Stimulated activated effector memory CD8-positive, alpha-beta T cell treated with anti-CD3 and anti-CD28 coated beads, Interleukin-12 subunit alpha, Interleukin-12 subunit beta, amount 100 ng/mL, for 72 hours (primary cell): ENCODE measurements around the gene SETBP1.

ENCODE experiments used
- ATAC-seq: fragments of 150-1000 bp; cut with Tn5 transposase; 2 replicates; pipeline ENCODE4 v1.10.0; 2021
- DNase-seq, 2 donors: peaks; one replicate each; pipeline ENCODE4 v3.0.0; 2021 to 2022; ENCODE audit warnings: low spot score in 2 of 2
- H3K27ac Mint-ChIP-seq: one replicate; pipeline ENCODE4 v1.8.0; 2022; ENCODE audit warnings: mild to moderate bottlenecking, mixed read lengths
- H3K36me3 Mint-ChIP-seq: one replicate; pipeline ENCODE4 v1.8.0; 2022; ENCODE audit warnings: mild to moderate bottlenecking, mixed read lengths
- H3K4me1 Mint-ChIP-seq: one replicate; pipeline ENCODE4 v1.8.0; 2022; ENCODE audit warnings: mixed read lengths
- H3K4me3 Mint-ChIP-seq: one replicate; pipeline ENCODE4 v1.8.0; 2022; ENCODE audit warnings: mild to moderate bottlenecking, mixed read lengths
- H3K9me3 Mint-ChIP-seq: one replicate; pipeline ENCODE4 v1.8.0; 2022; ENCODE audit warnings: mixed read lengths

The SETBP1 gene

GRCh38 chr18:44912740-44913478, 232.2 kb downstream of the SETBP1 start:
- Mint-ChIP-seq H3K4me3 (no peak overlapping the region), H3K9me3 (no peaks in the 10 kb centered on the region), H3K36me3 (no peaks in the 10 kb centered on the region), H3K4me1 (peaks cover 48% of the 10 kb centered on the region), H3K27ac (no peak overlapping the region)
- ATAC-seq (no peak), DNase-seq (no peak)

- H3K36me3 Mint-ChIP-seq, result no peaks in the 10 kb centered on the region
- peaks cover 49% of the 10 kb centered on the region for H3K4me1 Mint-ChIP-seq
- ATAC-seq, result no peak
- H3K27ac Mint-ChIP-seq, result no peak overlapping the region
- no peak for DNase-seq
- no peaks in the 10 kb centered on the region for H3K9me3 Mint-ChIP-seq
- H3K4me3 Mint-ChIP-seq, result no peak overlapping the region
These were observed 233.3 kb downstream of the SETBP1 start for GRCh38 chr18:44914028-44914427.

- ATAC-seq (no peak), DNase-seq (no peak)
- Mint-ChIP-seq H3K4me1 (peaks cover 41% of the 10 kb centered on the region), H3K36me3 (no peaks in the 10 kb centered on the region), H3K9me3 (no peaks in the 10 kb centered on the region), H3K4me3 (no peak overlapping the region), H3K27ac (no peak overlapping the region)
These were observed 234.5 kb downstream of the SETBP1 start for GRCh38 chr18:44915213-44915612.

DNA sequence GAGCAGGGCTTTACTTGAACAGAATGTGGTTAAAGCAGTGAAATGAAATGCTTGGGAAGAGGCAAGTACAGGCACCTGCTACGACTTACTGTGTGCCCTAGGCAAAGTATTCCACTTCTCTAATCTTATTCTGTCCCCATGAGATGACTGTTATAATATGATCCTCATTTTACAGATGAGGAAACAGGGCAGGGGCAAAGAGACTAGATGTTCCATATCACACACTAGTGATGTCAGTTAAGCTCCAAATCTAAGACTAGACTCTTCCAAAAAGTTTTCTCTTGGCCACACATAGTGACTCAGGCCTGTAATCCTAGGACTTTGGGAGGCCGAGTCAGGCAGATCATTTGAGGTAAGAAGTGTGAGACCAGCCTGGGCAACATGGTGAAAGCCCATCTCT, 235.0 kb downstream of the SETBP1 start:
- Mint-ChIP-seq H3K36me3 (no peaks in the 10 kb centered on the region), H3K9me3 (no peaks in the 10 kb centered on the region), H3K27ac (no peak overlapping the region), H3K4me1 (peaks cover 37% of the 10 kb centered on the region), H3K4me3 (no peak overlapping the region)
- DNase-seq, result no peak
- no peak for ATAC-seq

DNA sequence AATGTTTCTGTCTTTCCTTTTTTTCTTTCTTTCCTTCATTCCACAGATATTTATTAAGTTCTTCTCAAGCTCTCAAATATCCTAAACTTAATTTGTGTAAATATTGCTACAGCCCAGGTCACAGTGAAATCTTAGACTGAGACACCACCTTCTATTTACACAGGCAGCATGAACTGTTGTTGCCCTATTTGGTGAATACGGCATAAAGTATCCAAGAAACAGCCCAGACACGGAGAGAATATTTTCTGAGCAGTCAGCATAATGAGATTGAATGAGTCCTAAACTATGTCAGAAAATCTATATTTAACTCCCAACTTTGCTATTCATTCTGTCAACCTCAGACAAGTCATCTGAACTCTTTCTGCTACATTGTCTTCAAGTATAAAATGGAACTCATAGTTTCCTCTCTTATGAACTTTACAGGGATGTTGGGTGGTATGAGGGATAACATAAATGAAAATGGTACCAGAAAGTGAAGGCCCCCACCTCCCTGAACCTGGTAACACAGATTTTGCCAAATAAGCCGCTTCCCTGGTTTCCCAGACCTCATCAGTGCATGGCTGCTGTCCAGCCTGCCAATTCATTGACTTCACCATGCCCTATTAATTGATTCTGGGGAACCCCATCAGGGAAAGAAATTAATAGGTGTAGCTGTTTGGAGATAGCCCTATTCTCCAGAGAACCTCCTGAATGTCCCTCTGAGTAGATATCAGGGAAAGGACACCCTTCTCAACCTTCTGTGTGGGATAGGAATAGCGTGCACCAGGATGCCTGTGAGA, 235.9 kb downstream of the SETBP1 start:
- ATAC-seq, result no peak

DNA sequence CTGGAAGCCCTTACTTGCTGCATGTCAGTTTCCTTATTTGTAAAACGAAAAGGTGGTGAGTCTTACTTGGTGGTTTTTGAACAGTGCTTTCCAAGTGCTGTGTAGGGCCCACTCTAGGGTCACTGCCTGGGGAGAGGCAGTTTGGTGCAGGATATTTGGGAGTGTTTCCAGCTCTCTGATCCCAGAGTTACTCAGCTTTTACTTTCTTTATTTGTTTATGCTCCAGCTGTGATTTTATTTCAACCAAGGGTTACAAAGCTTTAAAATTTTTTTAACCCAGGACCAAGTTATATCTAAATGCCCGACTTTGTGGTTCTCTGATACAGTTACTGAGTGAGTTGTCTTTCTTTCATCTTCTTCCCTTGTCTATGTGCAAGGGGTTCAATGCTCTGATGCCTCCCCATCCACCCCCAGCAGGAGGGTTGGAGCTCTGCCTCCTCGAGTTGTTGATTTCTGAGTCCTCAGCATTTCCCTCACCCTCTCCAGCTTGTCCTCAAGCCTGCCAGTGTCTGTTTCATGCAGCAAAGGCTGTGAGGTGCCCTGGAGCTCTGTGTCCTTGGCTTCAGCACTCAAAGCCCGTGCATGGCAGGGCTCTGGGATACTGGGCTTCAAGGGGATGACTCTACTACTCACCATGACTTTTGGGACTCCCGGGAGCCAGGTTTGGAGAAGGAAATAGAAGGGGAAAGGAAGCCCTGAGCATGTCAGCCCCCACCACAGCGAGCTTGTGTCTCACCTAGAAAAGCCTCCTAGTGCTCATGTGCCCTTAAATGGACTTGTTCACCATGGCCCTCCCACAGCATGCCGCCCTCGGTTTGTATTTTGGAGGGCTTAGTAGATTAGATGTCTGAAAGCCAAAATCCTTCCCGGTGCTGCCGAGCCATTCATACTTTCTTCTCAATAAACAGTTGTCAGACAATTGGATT, 236.8 kb downstream of the SETBP1 start:
- no peak overlapping the region for H3K27ac Mint-ChIP-seq
- DNase-seq, result no peak
- no peaks in the 10 kb centered on the region for H3K36me3 Mint-ChIP-seq
- no peak overlapping the region for H3K4me3 Mint-ChIP-seq
- no peaks in the 10 kb centered on the region for H3K9me3 Mint-ChIP-seq
- ATAC-seq, result no peak
- H3K4me1 Mint-ChIP-seq, result peaks cover 22% of the 10 kb centered on the region

More for the DNA sequence above, 235.9 kb downstream of the SETBP1 start:
- Mint-ChIP-seq H3K27ac (no peak overlapping the region), H3K4me3 (no peak overlapping the region), H3K36me3 (no peaks in the 10 kb centered on the region), H3K4me1 (peaks cover 28% of the 10 kb centered on the region), H3K9me3 (no peaks in the 10 kb centered on the region)
- DNase-seq, result no peak

DNA sequence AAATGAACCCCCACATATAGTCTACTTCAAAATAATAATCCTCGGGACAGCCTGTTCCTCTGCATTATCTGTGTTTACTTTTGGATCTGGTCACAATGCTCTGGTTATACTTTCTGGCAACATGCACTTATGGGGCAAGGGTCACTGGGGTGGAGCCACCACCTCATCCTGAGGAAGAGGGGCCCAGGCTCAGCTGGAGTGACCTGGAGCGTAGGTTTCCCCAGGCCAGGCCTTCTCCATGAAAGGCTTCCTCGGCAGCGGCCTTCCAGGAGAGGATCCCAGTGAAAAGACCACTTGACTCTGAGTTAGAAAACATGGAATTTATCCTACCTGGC, 237.4 kb downstream of the SETBP1 start:
- Mint-ChIP-seq H3K27ac (no peak overlapping the region), H3K4me1 (peaks cover 15% of the 10 kb centered on the region), H3K9me3 (no peaks in the 10 kb centered on the region), H3K4me3 (no peak overlapping the region), H3K36me3 (no peaks in the 10 kb centered on the region)
- DNase-seq (no peak), ATAC-seq (no peak)

DNA sequence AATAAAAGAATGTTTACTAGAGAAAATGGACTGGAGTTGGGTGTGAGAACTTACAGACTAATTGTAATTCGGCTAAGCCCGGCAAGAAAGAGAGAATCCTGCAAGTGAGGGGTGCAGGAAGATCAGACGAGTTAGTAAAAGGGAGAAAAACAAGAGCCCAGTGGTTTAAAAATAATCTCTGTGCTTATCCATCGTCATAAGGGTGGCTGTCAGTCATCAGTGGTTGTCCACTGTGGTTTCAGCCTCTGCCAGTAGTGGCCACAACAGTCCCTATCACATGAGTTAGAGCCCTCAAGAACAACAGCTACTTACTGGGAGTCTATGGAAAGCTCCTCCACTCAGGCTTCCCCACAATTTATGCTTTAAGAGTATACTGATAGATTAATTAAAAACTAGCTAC, 239.8 kb downstream of the SETBP1 start:
- H3K36me3 Mint-ChIP-seq, result no peaks in the 10 kb centered on the region
- DNase-seq, result no peak
- no peak overlapping the region for H3K27ac Mint-ChIP-seq
- H3K4me1 Mint-ChIP-seq, result peaks cover 11% of the 10 kb centered on the region
- no peak for ATAC-seq
- no peaks in the 10 kb centered on the region for H3K9me3 Mint-ChIP-seq
- no peak overlapping the region for H3K4me3 Mint-ChIP-seq

- peaks cover 18% of the 10 kb centered on the region for H3K4me1 Mint-ChIP-seq
These were observed 241.3 kb downstream of the SETBP1 start for GRCh38 chr18:44921974-44922373.

GRCh38 chr18:44922968-44923367, 242.3 kb downstream of the SETBP1 start:
- H3K9me3 Mint-ChIP-seq, result no peaks in the 10 kb centered on the region
- no peak overlapping the region for H3K4me3 Mint-ChIP-seq
- H3K4me1 Mint-ChIP-seq, result peaks cover 18% of the 10 kb centered on the region
- ATAC-seq (no peak), DNase-seq (no peak)
- H3K27ac Mint-ChIP-seq, result no peak overlapping the region
- no peaks in the 10 kb centered on the region for H3K36me3 Mint-ChIP-seq

More at GRCh38 chr18:44921974-44922373, 241.3 kb downstream of the SETBP1 start:
- Mint-ChIP-seq H3K4me3 (no peak overlapping the region), H3K36me3 (no peaks in the 10 kb centered on the region), H3K27ac (no peak overlapping the region), H3K9me3 (no peaks in the 10 kb centered on the region)
- DNase-seq (no peak), ATAC-seq (no peak)

- peaks cover 13% of the 10 kb centered on the region for H3K4me1 Mint-ChIP-seq
- no peaks in the 10 kb centered on the region for H3K36me3 Mint-ChIP-seq
- ATAC-seq, result no peak
These were observed 244.3 kb downstream of the SETBP1 start for GRCh38 chr18:44924785-44925499.

DNA sequence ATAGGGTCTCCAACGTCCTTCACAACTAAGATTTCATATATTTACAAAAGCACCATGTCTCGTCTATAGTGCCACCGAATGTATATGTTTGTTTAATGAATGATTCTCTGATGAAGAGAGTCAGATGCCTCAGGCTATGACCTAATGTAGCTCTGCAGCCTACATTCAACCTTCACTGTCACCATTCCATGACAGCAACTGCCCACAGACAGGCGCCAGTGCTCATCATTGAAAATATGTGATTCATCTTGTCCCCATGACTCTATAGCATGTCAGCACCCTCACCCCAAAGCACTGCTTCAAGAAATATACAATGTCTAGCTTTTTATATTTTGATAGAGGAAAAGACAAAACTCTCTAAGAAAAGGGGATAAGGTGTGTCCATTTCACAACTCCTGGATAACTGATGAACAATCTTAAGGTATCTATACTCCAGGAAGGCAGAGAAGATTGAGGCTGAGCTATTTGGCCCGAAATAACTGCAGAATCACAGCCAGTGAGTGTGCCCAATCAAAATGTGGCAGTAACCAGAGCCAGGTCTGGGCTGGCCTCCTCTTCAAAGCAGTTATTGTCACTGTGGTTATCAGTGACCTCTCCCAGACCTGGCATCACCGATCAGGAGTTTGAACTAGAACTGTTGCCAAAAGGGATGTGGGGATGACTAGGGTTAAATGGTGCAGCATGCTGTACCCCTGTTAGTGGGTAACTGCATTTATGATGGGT, 246.6 kb downstream of the SETBP1 start:
- Mint-ChIP-seq H3K4me3 (no peak overlapping the region), H3K9me3 (no peaks in the 10 kb centered on the region), H3K36me3 (no peaks in the 10 kb centered on the region), H3K4me1 (peaks cover 15% of the 10 kb centered on the region), H3K27ac (peak overlapping the region; percentile 43)
- no peak for DNase-seq
- ATAC-seq, result peak; percentile 100

More at GRCh38 chr18:44924785-44925499, 244.3 kb downstream of the SETBP1 start:
- Mint-ChIP-seq H3K9me3 (no peaks in the 10 kb centered on the region), H3K4me3 (no peak overlapping the region), H3K27ac (no peak overlapping the region)
- DNase-seq, result no peak

DNA sequence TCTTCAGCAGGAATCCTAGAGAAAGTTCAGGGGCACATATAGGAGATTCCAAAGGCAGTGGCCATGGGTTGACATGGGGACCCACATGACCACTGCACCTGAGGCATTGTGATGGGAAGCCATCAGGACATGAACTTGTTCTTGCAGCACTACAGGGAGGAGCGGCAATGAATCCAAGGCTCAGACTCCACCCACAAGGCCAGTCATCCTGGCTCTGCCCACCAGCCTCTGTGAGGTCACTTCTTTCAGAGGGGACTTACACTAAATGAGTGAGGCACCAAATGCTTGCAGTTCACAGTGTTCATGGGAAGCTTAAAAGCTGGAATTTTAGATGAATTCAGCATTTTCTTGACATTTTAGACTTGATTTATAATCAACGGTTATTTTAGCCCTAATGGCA, 254.2 kb downstream of the SETBP1 start:
- Mint-ChIP-seq H3K4me1 (peaks cover 22% of the 10 kb centered on the region), H3K9me3 (peaks cover 2% of the 10 kb centered on the region), H3K36me3 (no peaks in the 10 kb centered on the region), H3K27ac (no peak overlapping the region), H3K4me3 (no peak overlapping the region)
- ATAC-seq (no peak), DNase-seq (no peak)

DNA sequence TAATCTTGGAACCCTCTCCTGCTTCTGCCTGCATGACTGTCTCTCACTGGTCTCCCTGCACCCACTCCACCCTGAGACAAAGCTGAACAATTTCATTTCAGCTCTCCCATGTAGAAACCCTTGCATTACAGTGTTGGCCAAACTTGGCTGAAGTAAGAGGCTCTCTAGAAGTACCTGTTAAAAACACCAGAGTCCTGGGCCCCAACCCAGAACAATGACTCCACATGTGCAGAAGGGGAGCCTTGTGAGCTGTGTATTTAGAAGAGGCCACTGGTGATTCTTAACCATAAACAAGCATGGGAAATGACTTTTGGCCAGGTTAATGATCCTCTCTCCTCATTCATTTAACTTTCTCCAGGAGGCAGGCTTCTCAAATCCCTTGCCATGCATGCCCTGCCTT, 254.8 kb downstream of the SETBP1 start:
- no peak for ATAC-seq
- Mint-ChIP-seq H3K4me3 (no peak overlapping the region), H3K9me3 (peaks cover 2% of the 10 kb centered on the region), H3K4me1 (peaks cover 22% of the 10 kb centered on the region), H3K27ac (no peak overlapping the region), H3K36me3 (no peaks in the 10 kb centered on the region)
- no peak for DNase-seq
